D721Med (cell line): ENCODE data around the gene SUV39H1.
"Not testable (repeated sequence)": the region's sequence is repeated elsewhere in the genome, so short reads cannot be mapped to it uniquely, and the experiment has no call there.

Source experiments
- DNase-seq: peaks from one replicate; pipeline ENCODE4 v3.0.0; 2011; ENCODE audit warnings: low spot score; ENCODE audit not compliant: insufficient read length
- FAIRE-seq: peaks from 2 replicates; lab custom pipeline; 2011; peaks lifted over from hg19 to GRCh38; lab: Jason Lieb, UNC
- TF ChIP-seq, protein P1 (sequence below): IDR thresholded peaks from 2 replicates; pipeline ENCODE4 v1.5.1; 2012; ENCODE audit warnings: mild to moderate bottlenecking, control low read depth; ENCODE audit not compliant: insufficient read depth; ENCODE audit errors: missing control alignments

Gene SUV39H1

GRCh38 chrX:48696301-48696908 is at the start of gene SUV39H1:
Gene SUV39H1 (plus strand): TSS chrX:48696734. CDS start chrX:48696785, 51 bp downstream.
- FAIRE-seq, result no peak
- peak; percentile 68 for DNase-seq
- TF ChIP-seq, protein P1, sequence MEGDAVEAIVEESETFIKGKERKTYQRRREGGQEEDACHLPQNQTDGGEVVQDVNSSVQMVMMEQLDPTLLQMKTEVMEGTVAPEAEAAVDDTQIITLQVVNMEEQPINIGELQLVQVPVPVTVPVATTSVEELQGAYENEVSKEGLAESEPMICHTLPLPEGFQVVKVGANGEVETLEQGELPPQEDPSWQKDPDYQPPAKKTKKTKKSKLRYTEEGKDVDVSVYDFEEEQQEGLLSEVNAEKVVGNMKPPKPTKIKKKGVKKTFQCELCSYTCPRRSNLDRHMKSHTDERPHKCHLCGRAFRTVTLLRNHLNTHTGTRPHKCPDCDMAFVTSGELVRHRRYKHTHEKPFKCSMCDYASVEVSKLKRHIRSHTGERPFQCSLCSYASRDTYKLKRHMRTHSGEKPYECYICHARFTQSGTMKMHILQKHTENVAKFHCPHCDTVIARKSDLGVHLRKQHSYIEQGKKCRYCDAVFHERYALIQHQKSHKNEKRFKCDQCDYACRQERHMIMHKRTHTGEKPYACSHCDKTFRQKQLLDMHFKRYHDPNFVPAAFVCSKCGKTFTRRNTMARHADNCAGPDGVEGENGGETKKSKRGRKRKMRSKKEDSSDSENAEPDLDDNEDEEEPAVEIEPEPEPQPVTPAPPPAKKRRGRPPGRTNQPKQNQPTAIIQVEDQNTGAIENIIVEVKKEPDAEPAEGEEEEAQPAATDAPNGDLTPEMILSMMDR, result no peak

- TF ChIP-seq, protein P1, result peak; percentile 34
- DNase-seq, result peak; percentile 21
- FAIRE-seq, result no peak
Measured at GRCh38 chrX:48648336-48648751, 48.2 kb upstream of the SUV39H1 start.

GRCh38 chrX:48649102-48649501 is 47.4 kb upstream of the SUV39H1 start:
- DNase-seq, result no peak
- peak; percentile 32 for FAIRE-seq
- TF ChIP-seq, protein P1, result no peak

DNA sequence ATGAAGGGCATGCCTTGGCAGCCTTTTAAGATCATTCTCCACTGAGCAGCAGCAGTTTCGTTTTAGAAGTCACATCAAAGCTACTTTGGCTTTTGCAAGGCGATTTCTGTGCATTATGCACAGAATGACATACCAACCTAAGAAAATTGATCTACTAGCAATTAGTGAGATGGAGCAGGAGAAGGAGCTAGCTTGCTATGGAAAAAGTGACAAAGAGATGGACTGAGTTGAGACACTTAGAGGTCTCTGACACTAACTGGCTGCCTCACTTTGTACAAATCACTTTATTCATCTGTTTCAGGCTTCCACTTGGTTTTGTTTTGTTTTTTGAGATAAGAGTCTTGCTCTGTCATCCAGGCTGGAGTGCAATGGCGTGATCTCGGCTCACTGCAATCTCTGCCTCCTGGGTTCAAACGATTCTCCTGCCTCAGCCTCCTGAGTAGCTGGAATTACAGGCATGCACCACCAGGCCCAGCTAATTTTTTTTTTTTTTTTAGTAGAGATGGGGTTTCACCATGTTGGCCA is 44.4 kb upstream of the SUV39H1 start:
- not testable (repeated sequence) for FAIRE-seq, DNase-seq

GRCh38 chrX:48654746-48655145 is 41.8 kb upstream of the SUV39H1 start:
- not testable (repeated sequence) for FAIRE-seq, DNase-seq

GRCh38 chrX:48659686-48660085 is 36.8 kb upstream of the SUV39H1 start:
- not testable (repeated sequence) for DNase-seq, FAIRE-seq

- DNase-seq, result no peak
- TF ChIP-seq, protein P1, result no peak
- FAIRE-seq, result no peak
Measured at GRCh38 chrX:48663241-48663640, 33.3 kb upstream of the SUV39H1 start.

GRCh38 chrX:48664156-48664555 is 32.4 kb upstream of the SUV39H1 start:
- TF ChIP-seq, protein P1, result no peak
- FAIRE-seq (no peak), DNase-seq (no peak)

- TF ChIP-seq, protein P1, result no peak
- no peak for FAIRE-seq
- DNase-seq, result no peak
Measured at GRCh38 chrX:48665991-48666390, 30.5 kb upstream of the SUV39H1 start.
